Superior temporal gyrus (tissue), 1 donor: ENCODE results near the gene NAV2.

ENCODE experiments used
- DNase-seq: peaks from one replicate; pipeline ENCODE4 v3.0.0-alpha.2; 2016; ENCODE audit errors: extremely low spot score

NAV2 gene

GRCh38 chr11:20155683-20156279 lies 443.1 kb downstream of the NAV2 start:
- no peak for DNase-seq

- no peak for DNase-seq
Observed at GRCh38 chr11:20156280-20156875, 443.7 kb downstream of the NAV2 start.

GRCh38 chr11:20156876-20157613 lies 444.4 kb downstream of the NAV2 start:
- no peak for DNase-seq

GRCh38 chr11:20157728-20158127 lies 445.1 kb downstream of the NAV2 start:
- no peak for DNase-seq

GRCh38 chr11:20158597-20159257 lies 446.1 kb downstream of the NAV2 start:
- DNase-seq = no peak

GRCh38 chr11:20159466-20160381 lies 447.1 kb downstream of the NAV2 start:
- no peak for DNase-seq

- DNase-seq = no peak
Observed at GRCh38 chr11:20160425-20161229, 448.0 kb downstream of the NAV2 start, which contains the start of gene DBX1. DBX1 (minus strand) TSS chr11:20160475; CDS start chr11:20160324, 151 bp downstream.

- no peak for DNase-seq
Observed at GRCh38 chr11:20161230-20161918, 448.7 kb downstream of the NAV2 start.

GRCh38 chr11:20161923-20162744 lies 449.5 kb downstream of the NAV2 start:
- no peak for DNase-seq

GRCh38 chr11:20162824-20163782 lies 450.5 kb downstream of the NAV2 start:
- no peak for DNase-seq

- DNase-seq = no peak
Observed at GRCh38 chr11:20163783-20164481, 451.3 kb downstream of the NAV2 start.
